Right kidney (tissue), 9 donors: Measurements from ENCODE around the gene EFNA3.

Source experiments
- DNase-seq: peaks from one replicate; pipeline ENCODE4 v3.0.0-alpha.2; 2016
- long read RNA-seq, 8 donors: transcript quantifications; one replicate each; lab custom pipeline, GENCODE V29; 2026

EFNA3 gene
- long read RNA-seq, donor 1, partial matches to known transcripts, result 0 of 5 reads
- long read RNA-seq, donor 1, other reads (novel, unspliced or antisense), result 0 of 5 reads
- long read RNA-seq, donor 2, transcript EFNA3-201 (5 exons, 1,782 nt), result major isoform, 5 of 5 reads
- long read RNA-seq, donor 2, partial matches to known transcripts, result 0 of 5 reads
- long read RNA-seq, donor 2, other reads (novel, unspliced or antisense), result 0 of 5 reads
- long read RNA-seq, donor 3, partial matches to known transcripts, result 0 of 1 reads
- long read RNA-seq, donor 3, other reads (novel, unspliced or antisense), result 0 of 1 reads
- long read RNA-seq, donor 4, partial matches to known transcripts, result 8 of 9 reads
- long read RNA-seq, donor 4, other reads (novel, unspliced or antisense), result 0 of 9 reads
- long read RNA-seq, donor 5, partial matches to known transcripts, result 0 of 2 reads
- long read RNA-seq, donor 5, other reads (novel, unspliced or antisense), result 0 of 2 reads
- long read RNA-seq, donor 6, partial matches to known transcripts, result 0 of 3 reads
- long read RNA-seq, donor 6, other reads (novel, unspliced or antisense), result 0 of 3 reads
- long read RNA-seq, donor 7, partial matches to known transcripts, result 0 of 3 reads
- long read RNA-seq, donor 7, other reads (novel, unspliced or antisense), result 0 of 3 reads
- long read RNA-seq, donor 8, partial matches to known transcripts, result 0 of 1 reads
- long read RNA-seq, donor 8, other reads (novel, unspliced or antisense), result 0 of 1 reads

GRCh38 chr1:155078469-155079209 lies at the start of gene EFNA3:
Gene EFNA3 (plus strand): TSS chr1:155078837. CDS start chr1:155078942, 105 bp downstream.
- DNase-seq, result peak; percentile 62

GRCh38 chr1:155029513-155030242 lies 49.0 kb upstream of the EFNA3 start:
- no peak for DNase-seq

GRCh38 chr1:155030243-155030795 lies 48.3 kb upstream of the EFNA3 start:
- no peak for DNase-seq

- no peak for DNase-seq
Observed at GRCh38 chr1:155030899-155031298, 47.7 kb upstream of the EFNA3 start.

- DNase-seq, result no peak
Observed at GRCh38 chr1:155032886-155033285, 45.8 kb upstream of the EFNA3 start.

- DNase-seq, result no peak
Observed at GRCh38 chr1:155033524-155033923, 45.1 kb upstream of the EFNA3 start, which contains the start of the genes DCST1 and DCST2. Gene DCST1 (plus strand): TSS chr1:155033824. CDS start chr1:155034037, 213 bp downstream. Gene DCST2 (minus strand): TSS chr1:155033781. CDS start chr1:155033701, 80 bp downstream.

GRCh38 chr1:155034318-155035208 lies 44.1 kb upstream of the EFNA3 start:
- DNase-seq, result no peak

GRCh38 chr1:155035936-155036335 lies 42.7 kb upstream of the EFNA3 start:
- no peak for DNase-seq

- no peak for DNase-seq
Observed at GRCh38 chr1:155037043-155037442, 41.6 kb upstream of the EFNA3 start.

- DNase-seq, result no peak
Observed at GRCh38 chr1:155037851-155038441, 40.7 kb upstream of the EFNA3 start.

- DNase-seq, result no peak
Observed at GRCh38 chr1:155038602-155039307, 39.9 kb upstream of the EFNA3 start.

- no peak for DNase-seq
Observed at GRCh38 chr1:155039308-155039669, 39.3 kb upstream of the EFNA3 start.

GRCh38 chr1:155040358-155041093 lies 38.1 kb upstream of the EFNA3 start:
- no peak for DNase-seq

- DNase-seq, result no peak
Observed at GRCh38 chr1:155042789-155043188, 35.8 kb upstream of the EFNA3 start.

- DNase-seq, result no peak
Observed at GRCh38 chr1:155043301-155043702, 35.3 kb upstream of the EFNA3 start.

- DNase-seq, result no peak
Observed at GRCh38 chr1:155043793-155044192, 34.8 kb upstream of the EFNA3 start.

GRCh38 chr1:155044365-155044764 lies 34.3 kb upstream of the EFNA3 start:
- DNase-seq, result no peak

GRCh38 chr1:155044812-155045657 lies 33.6 kb upstream of the EFNA3 start:
- DNase-seq, result peak; percentile 26
